Activated CD4-positive, alpha-beta memory T cell treated with anti-CD3 and anti-CD28 coated beads for 36 hours (primary cell): Measurements from ENCODE around the gene CSNK1D. TPM values are rescaled to one million over a fixed set of nuclear protein-coding genes. Genes with fewer than 3 reads are reported as not detected.

Experiments used
- CTCF ChIA-PET: fragments of 350-600 bp; sonication (Branson Sonifier 250); formaldehyde crosslinking; loops from one replicate; lab custom pipeline; 2021; ENCODE audit warnings: antibody characterized with exemption, inconsistent platforms; lab: Charles Lee
- POLR2A ChIA-PET: fragments of 350-600 bp; sonication (Branson Sonifier 250); formaldehyde crosslinking; loops from one replicate; lab custom pipeline; 2021; ENCODE audit warnings: antibody characterized with exemption; lab: Charles Lee
- DNase-seq: peaks from one replicate; pipeline ENCODE4 v3.0.0-alpha.2; 2020
- H3K27ac Mint-ChIP-seq: one replicate; pipeline ENCODE4 v1.8.0; 2021; ENCODE audit warnings: mixed read lengths
- H3K27me3 Mint-ChIP-seq: one replicate; pipeline ENCODE4 v1.8.0; 2021; ENCODE audit warnings: mixed read lengths
- H3K36me3 Mint-ChIP-seq: one replicate; pipeline ENCODE4 v1.8.0; 2021; ENCODE audit warnings: mixed read lengths
- H3K4me1 Mint-ChIP-seq: one replicate; pipeline ENCODE4 v1.8.0; 2021; ENCODE audit warnings: low read depth, mixed read lengths
- H3K4me3 Mint-ChIP-seq: one replicate; pipeline ENCODE4 v1.8.0; 2021; ENCODE audit warnings: mild to moderate bottlenecking, mixed read lengths
- H3K9me3 Mint-ChIP-seq: one replicate; pipeline ENCODE4 v1.8.0; 2021; ENCODE audit warnings: mixed read lengths
- intact Hi-C: fragments of 100-400 bp; cut with micrococcal nuclease; formaldehyde crosslinking; loops from one replicate; pipeline ENCODE4 v1.15.1; 2023
- total RNA-seq, 2 experiments: library from RNA; stranded (reverse); gene quantifications; one replicate each; pipeline ENCODE4 v1.2.3, GENCODE V29; 2021

Gene CSNK1D
- total RNA-seq, 2 experiments from 2014 or later = 110 to 111 TPM

DNA sequence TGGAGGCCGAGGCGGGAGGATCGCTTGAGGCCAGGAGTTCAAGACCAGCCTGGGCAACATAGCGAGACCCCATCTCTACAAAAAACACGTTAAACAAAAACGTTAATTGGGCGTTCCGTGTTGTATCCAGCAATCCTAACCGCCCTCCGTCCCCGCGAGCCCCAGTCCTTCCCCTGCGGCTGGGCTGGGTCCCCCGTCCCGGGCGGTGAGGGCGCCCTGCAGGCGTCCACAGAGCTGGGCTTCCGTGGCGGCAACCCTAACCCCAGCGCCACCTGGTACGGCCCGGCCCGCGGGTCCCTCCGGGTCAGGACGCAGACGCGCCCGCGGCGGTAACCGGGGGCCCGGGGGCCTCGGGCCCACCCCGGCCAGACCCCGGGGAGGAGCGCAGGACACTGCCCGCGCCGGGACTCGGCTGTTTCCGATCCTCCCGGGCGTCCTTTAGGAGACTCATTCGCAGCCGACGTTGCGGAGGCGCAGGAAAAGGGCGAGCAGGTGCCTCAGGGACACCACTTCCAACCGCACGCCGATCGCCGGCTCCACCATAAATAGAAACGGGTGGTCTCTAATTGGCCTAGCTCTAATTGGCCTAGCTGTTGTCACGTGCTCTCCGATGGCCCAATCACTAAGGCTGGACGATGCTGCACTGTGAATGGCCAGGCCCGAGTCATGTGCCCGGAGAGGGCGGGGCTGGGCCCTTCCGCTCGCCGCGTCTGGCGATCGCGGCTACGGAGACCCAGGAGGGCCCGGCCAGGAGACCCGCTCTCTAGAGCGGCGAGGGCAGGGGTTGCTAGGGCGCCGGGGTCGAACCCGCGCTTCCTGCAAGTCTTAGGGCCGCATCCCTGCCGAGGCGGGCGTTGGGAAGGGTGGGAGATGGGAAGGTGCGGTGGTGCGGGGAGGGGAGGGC, 19.0 kb upstream of the CSNK1D start:
- POLR2A ChIA-PET = interaction anchor here (0.6 to 2.9 kb wide), 13 partner anchors 10 to 194 kb away, joined by 3 to 21 read pairs (median 6); partner anchors contain the start of genes CD7, CSNK1D, FASN and SECTM1
- intact Hi-C loops = loop anchor here (1.0 kb wide), 1 partner anchor 19 kb away; the partner anchor contains the start of gene CSNK1D
- Mint-ChIP-seq H3K36me3 (peaks cover 20% of the 10 kb centered on the region), H3K9me3 (no peaks in the 10 kb centered on the region), H3K4me1 (peaks cover 49% of the 10 kb centered on the region), H3K4me3 (peak overlapping the region; percentile 82), H3K27ac (peak overlapping the region; percentile 87), H3K27me3 (no peaks in the 10 kb centered on the region)
- peak; percentile 96 for DNase-seq
- CTCF ChIA-PET = interaction anchor here (0.6 to 1.7 kb wide), 7 partner anchors 9 to 132 kb away, joined by 3 to 5 read pairs (median 4); no protein-coding TSS in a partner anchor

DNA sequence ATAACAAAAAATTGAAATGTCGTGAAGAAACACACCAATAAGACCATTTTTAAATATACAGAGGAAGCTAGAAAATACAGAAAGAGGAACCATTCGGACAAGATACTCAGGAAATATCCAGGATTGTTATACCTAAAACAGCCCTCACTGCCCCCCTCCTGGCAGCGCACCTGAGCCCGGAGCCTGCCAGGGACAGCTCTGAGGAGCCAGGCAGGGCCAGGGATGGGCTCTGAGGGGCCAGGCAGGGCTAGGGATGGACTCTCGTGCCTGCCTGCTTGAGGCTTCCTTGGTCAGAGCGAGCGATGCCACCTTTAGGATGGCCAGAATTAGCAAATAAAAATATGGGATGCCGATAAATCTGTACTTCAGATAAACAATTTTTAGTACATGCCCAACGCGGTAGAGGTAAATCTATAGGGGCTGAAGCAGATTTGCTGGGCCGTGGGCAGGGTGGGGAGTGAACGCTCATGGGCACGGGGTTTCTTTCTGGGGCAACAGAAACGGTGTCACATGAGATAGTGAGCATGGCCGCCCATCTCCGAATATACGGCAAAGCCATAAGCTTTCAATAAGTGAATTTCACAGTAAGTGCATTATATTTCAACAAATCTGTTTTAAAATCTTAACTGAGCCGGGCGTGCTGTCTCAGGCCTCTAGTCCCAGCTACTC, 18.2 kb upstream of the CSNK1D start:
- Mint-ChIP-seq H3K4me1 (peaks cover 49% of the 10 kb centered on the region), H3K4me3 (peak overlapping the region; percentile 66), H3K36me3 (peaks cover 17% of the 10 kb centered on the region), H3K27me3 (no peaks in the 10 kb centered on the region), H3K27ac (peak overlapping the region; percentile 75), H3K9me3 (no peaks in the 10 kb centered on the region)
- intact Hi-C loops = loop anchor here (1.0 kb wide), 1 partner anchor 18 kb away; the partner anchor contains the start of gene CSNK1D
- CTCF ChIA-PET = interaction anchor here (0.7 to 1.7 kb wide), 8 partner anchors 8 to 133 kb away, joined by 3 to 5 read pairs (median 4); no protein-coding TSS in a partner anchor
- POLR2A ChIA-PET = interaction anchor here (0.7 to 2.9 kb wide), 10 partner anchors 9 to 194 kb away, joined by 3 to 21 read pairs (median 8); partner anchors contain the start of genes CD7, CSNK1D, FASN and SLC16A3
- DNase-seq = no peak

DNA sequence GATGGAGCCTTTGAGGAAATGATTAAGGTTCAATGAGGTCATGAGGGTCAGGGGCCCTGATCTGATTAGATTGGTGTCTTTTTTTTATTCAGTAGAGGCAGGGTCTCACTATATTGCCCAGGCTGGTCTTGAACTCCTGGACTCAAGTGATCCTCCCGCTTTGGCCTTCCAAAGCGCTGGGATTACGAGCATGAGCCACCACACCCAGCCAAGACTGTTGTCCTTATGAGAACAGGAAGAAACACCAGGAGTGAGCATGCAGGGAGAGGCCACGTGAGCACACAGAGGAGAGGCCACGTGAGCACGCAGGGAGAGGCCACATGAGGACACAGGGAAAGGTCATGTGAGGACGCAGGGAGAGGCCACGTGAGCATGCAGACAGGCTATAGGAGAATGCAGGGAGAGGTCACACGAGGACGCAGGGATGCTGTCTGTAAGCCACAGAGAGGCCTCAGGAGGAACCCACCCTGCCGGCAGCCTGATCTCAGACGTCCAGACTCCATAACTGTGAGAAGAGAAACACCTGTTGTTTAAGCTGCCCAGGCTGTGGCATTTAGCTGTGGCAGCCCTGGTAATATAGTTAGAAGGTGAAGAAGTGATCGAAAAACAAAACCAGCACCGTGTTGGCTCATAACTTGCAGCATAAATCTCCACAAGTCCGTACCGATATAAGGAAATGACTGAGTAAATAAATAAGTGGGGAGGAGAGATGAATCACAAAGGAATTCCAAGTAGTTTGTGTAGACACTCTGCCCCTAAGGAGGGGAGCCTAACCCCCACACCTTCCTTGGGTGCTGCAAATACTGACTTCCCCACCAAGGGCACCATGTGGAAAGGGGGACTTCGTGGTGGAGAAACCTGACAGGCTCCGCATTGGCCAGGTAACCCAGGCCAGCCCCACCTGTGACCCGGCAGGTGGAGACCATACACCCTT, 14.6 kb upstream of the CSNK1D start:
- Mint-ChIP-seq H3K4me3 (no peak overlapping the region), H3K4me1 (peaks cover 30% of the 10 kb centered on the region), H3K27ac (no peak overlapping the region), H3K27me3 (no peaks in the 10 kb centered on the region), H3K36me3 (peaks cover 5% of the 10 kb centered on the region), H3K9me3 (no peaks in the 10 kb centered on the region)
- no peak for DNase-seq
- intact Hi-C loops = no loop called here
- POLR2A ChIA-PET = interaction anchor here (1.5 kb wide), 1 partner anchor 10 kb away, joined by 4 read pairs; no protein-coding TSS in a partner anchor
- CTCF ChIA-PET = no interaction called here

GRCh38 chr17:82287013-82287867, 13.7 kb upstream of the CSNK1D start:
- Mint-ChIP-seq H3K27ac (no peak overlapping the region), H3K27me3 (no peaks in the 10 kb centered on the region), H3K4me1 (peaks cover 36% of the 10 kb centered on the region), H3K36me3 (peaks cover 3% of the 10 kb centered on the region), H3K4me3 (no peak overlapping the region), H3K9me3 (no peaks in the 10 kb centered on the region)
- ChIA-PET POLR2A (no interaction called here), CTCF (no interaction called here)
- DNase-seq = no peak
- intact Hi-C loops = no loop called here

- peaks cover 43% of the 10 kb centered on the region for H3K4me1 Mint-ChIP-seq
- H3K36me3 Mint-ChIP-seq = no peaks in the 10 kb centered on the region
- intact Hi-C loops = no loop called here
- no peaks in the 10 kb centered on the region for H3K9me3 Mint-ChIP-seq
- no peak for DNase-seq
- CTCF ChIA-PET = interaction anchor here (1.7 kb wide), 1 partner anchor 18 kb away, joined by 3 read pairs; no protein-coding TSS in a partner anchor
- no peaks in the 10 kb centered on the region for H3K27me3 Mint-ChIP-seq
- POLR2A ChIA-PET = interaction anchor here (0.8 to 1.1 kb wide), 3 partner anchors 12 to 21 kb away, joined by 3 read pairs; partner anchors contain the start of gene CSNK1D
- H3K27ac Mint-ChIP-seq = no peak overlapping the region
- H3K4me3 Mint-ChIP-seq = no peak overlapping the region
Observed at GRCh38 chr17:82285141-82285540, 11.6 kb upstream of the CSNK1D start.

DNA sequence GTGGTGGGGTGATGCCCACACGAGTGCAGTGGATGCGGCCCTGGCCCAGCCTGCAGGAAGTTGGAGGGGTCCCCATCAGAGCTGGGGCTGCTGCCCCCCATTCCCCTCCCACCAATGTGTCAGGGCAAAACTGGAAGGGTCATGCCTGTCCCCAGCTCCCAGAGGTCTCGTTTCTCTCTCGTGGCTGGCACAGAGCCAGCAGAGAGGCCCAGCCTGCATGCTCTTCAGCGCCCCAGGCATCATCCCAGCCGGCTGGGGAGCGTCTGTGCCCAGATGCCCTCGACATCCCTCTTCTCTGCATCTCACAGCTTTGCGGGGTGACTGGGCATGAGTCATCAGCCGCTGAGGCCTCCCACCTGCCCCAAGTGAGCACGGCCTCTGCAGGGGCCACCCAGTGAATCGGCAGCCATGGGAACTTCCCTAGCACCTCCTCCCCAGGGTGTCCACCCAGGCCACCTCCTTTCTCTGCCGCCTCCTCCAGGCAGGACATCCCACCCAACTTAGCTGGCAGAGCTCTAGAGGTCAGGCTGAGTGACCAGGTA, 9.8 kb upstream of the CSNK1D start:
- intact Hi-C loops = loop anchor here (2.0 kb wide), 1 partner anchor 14 kb away; no protein-coding TSS in a partner anchor
- Mint-ChIP-seq H3K36me3 (no peaks in the 10 kb centered on the region), H3K4me3 (peak overlapping the region; percentile 51), H3K27me3 (no peaks in the 10 kb centered on the region), H3K27ac (peak overlapping the region; percentile 74), H3K4me1 (peaks cover 43% of the 10 kb centered on the region), H3K9me3 (no peaks in the 10 kb centered on the region)
- ChIA-PET POLR2A (interaction anchor here (0.7 to 4.3 kb wide), 6 partner anchors 9 to 17 kb away, joined by 3 to 40 read pairs (median 5); partner anchors contain the start of gene CSNK1D), CTCF (interaction anchor here (1.3 to 1.5 kb wide), 4 partner anchors 15 to 77 kb away, joined by 3 to 7 read pairs (median 6); no protein-coding TSS in a partner anchor)
- DNase-seq = peak; percentile 88

GRCh38 chr17:82282239-82283207, 9.0 kb upstream of the CSNK1D start:
- H3K27ac Mint-ChIP-seq = no peak overlapping the region
- POLR2A ChIA-PET = interaction anchor here (1.0 to 4.3 kb wide), 5 partner anchors 9 to 18 kb away, joined by 3 to 40 read pairs (median 6); partner anchors contain the start of gene CSNK1D

GRCh38 chr17:82281502-82282238, 8.2 kb upstream of the CSNK1D start:
- H3K4me3 Mint-ChIP-seq = peak overlapping the region; percentile 18
- peak; percentile 88 for DNase-seq
- peaks cover 27% of the 10 kb centered on the region for H3K4me1 Mint-ChIP-seq
- CTCF ChIA-PET = interaction anchor here (1.2 to 1.3 kb wide), 2 partner anchors 15 to 41 kb away, joined by 3 read pairs; no protein-coding TSS in a partner anchor
- H3K36me3 Mint-ChIP-seq = no peaks in the 10 kb centered on the region
- peak overlapping the region; percentile 42 for H3K27ac Mint-ChIP-seq
- H3K27me3 Mint-ChIP-seq = no peaks in the 10 kb centered on the region
- POLR2A ChIA-PET = interaction anchor here (1.6 to 4.3 kb wide), 3 partner anchors 8 to 16 kb away, joined by 6 to 40 read pairs (median 20); partner anchors contain the start of gene CSNK1D
- intact Hi-C loops = loop anchor here (2.0 kb wide), 1 partner anchor 15 kb away; no protein-coding TSS in a partner anchor
- no peaks in the 10 kb centered on the region for H3K9me3 Mint-ChIP-seq

More at GRCh38 chr17:82282239-82283207, 9.0 kb upstream of the CSNK1D start:
- CTCF ChIA-PET = interaction anchor here (1.2 to 1.5 kb wide), 6 partner anchors 14 to 77 kb away, joined by 3 to 7 read pairs (median 4); no protein-coding TSS in a partner anchor
- peaks cover 35% of the 10 kb centered on the region for H3K4me1 Mint-ChIP-seq
- no peak for DNase-seq
- H3K36me3 Mint-ChIP-seq = no peaks in the 10 kb centered on the region
- no peak overlapping the region for H3K4me3 Mint-ChIP-seq
- intact Hi-C loops = loop anchor here (2.0 kb wide), 1 partner anchor 14 kb away; no protein-coding TSS in a partner anchor
- no peaks in the 10 kb centered on the region for H3K9me3 Mint-ChIP-seq
- no peaks in the 10 kb centered on the region for H3K27me3 Mint-ChIP-seq
